ENCODE results near the gene PEA15.

The PEA15 gene

GRCh38 chr1:160179336-160179735 lies 25.8 kb upstream of the PEA15 start:
- no peak for DNase-seq (ENCODE audit: low read depth)

GRCh38 chr1:160186246-160186645 lies 18.9 kb upstream of the PEA15 start:
- no peak for DNase-seq (ENCODE audit: low read depth)

GRCh38 chr1:160186729-160187128 lies 18.5 kb upstream of the PEA15 start:
- no peak for DNase-seq (ENCODE audit: low read depth)

- DNase-seq (ENCODE audit: low read depth): no peak
Measured at GRCh38 chr1:160187407-160187806, 17.8 kb upstream of the PEA15 start.

- DNase-seq (ENCODE audit: low read depth): no peak
Measured at GRCh38 chr1:160188341-160188740, 16.8 kb upstream of the PEA15 start.

- no peak for DNase-seq (ENCODE audit: low read depth)
Measured at GRCh38 chr1:160189649-160190625, 15.2 kb upstream of the PEA15 start, which contains the start of gene CASQ1. Gene CASQ1 (plus strand): TSS chr1:160190575. CDS start chr1:160190752, 177 bp downstream.

- no peak for DNase-seq (ENCODE audit: low read depth)
Measured at GRCh38 chr1:160191756-160192155, 13.4 kb upstream of the PEA15 start.

GRCh38 chr1:160192234-160192633 lies 12.9 kb upstream of the PEA15 start:
- DNase-seq (ENCODE audit: low read depth): no peak

GRCh38 chr1:160193091-160193819 lies 11.9 kb upstream of the PEA15 start:
- DNase-seq (ENCODE audit: low read depth): peak; percentile 74

GRCh38 chr1:160193832-160194736 lies 11.1 kb upstream of the PEA15 start:
- DNase-seq (ENCODE audit: low read depth): no peak

GRCh38 chr1:160194737-160195059 lies 10.5 kb upstream of the PEA15 start:
- no peak for DNase-seq (ENCODE audit: low read depth)

- DNase-seq (ENCODE audit: low read depth): no peak
Measured at GRCh38 chr1:160196143-160196542, 9.0 kb upstream of the PEA15 start.

GRCh38 chr1:160197231-160197630 lies 8.0 kb upstream of the PEA15 start:
- no peak for DNase-seq (ENCODE audit: low read depth)

GRCh38 chr1:160200786-160201185 lies 4.4 kb upstream of the PEA15 start:
- DNase-seq (ENCODE audit: low read depth): no peak

- DNase-seq (ENCODE audit: low read depth): no peak
Measured at GRCh38 chr1:160204526-160205241, 500 bp upstream of the PEA15 start.

- DNase-seq (ENCODE audit: low read depth): peak; percentile 32
Measured at GRCh38 chr1:160206036-160206389, 829 bp downstream of the PEA15 start.

GRCh38 chr1:160206421-160207117 lies 1.4 kb downstream of the PEA15 start:
- no peak for DNase-seq (ENCODE audit: low read depth)

GRCh38 chr1:160207118-160207650 lies 2.0 kb downstream of the PEA15 start:
- no peak for DNase-seq (ENCODE audit: low read depth)

- DNase-seq (ENCODE audit: low read depth): no peak
Measured at GRCh38 chr1:160207771-160208556, 2.8 kb downstream of the PEA15 start.

Measured in activated T-cell treated with anti-CD3 and anti-CD28 coated beads for 24 hours (primary cell).